GM12874 (cell line): ENCODE results near the gene ARFGEF3.

ENCODE experiments used
- TF ChIP-seq, protein P1 (sequence below): IDR thresholded peaks from 2 replicates; pipeline ENCODE4 v1.5.1; 2011; ENCODE audit warnings: low read depth, mild to moderate bottlenecking, control low read depth, low read length, moderate library complexity; ENCODE audit not compliant: insufficient read depth

The ARFGEF3 gene

DNA sequence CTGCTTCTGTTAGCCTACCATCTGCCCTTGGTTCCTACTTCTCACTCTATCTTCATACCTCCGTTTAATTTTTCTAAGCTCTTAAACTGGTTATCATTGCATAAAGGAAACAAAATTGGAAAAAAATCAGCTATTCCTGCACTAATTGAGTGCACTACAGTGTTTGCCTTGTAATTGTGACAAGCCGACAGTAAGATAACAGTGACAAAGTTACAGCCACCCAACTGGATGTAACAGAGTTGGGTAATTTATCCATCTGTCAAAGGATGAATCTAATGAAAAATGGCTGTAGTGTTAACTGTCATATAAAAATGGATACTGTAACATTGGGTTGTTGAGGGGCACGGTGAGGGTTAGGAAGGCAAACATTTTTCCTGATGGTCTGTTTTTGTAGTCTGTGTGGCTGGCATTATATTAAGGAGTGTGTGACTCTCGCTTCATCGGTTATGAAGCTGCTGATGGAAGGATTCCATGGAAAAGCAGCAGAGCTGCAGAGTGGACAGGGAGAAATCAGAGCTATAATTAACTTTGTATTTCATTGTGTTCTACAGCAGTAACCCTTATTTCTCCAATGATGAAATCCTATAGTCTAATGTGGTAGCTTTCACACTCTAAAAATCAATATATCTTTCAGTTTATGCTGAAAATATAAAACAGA lies 43.8 kb downstream of the ARFGEF3 start:
- TF ChIP-seq, protein P1, sequence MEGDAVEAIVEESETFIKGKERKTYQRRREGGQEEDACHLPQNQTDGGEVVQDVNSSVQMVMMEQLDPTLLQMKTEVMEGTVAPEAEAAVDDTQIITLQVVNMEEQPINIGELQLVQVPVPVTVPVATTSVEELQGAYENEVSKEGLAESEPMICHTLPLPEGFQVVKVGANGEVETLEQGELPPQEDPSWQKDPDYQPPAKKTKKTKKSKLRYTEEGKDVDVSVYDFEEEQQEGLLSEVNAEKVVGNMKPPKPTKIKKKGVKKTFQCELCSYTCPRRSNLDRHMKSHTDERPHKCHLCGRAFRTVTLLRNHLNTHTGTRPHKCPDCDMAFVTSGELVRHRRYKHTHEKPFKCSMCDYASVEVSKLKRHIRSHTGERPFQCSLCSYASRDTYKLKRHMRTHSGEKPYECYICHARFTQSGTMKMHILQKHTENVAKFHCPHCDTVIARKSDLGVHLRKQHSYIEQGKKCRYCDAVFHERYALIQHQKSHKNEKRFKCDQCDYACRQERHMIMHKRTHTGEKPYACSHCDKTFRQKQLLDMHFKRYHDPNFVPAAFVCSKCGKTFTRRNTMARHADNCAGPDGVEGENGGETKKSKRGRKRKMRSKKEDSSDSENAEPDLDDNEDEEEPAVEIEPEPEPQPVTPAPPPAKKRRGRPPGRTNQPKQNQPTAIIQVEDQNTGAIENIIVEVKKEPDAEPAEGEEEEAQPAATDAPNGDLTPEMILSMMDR = no peak

DNA sequence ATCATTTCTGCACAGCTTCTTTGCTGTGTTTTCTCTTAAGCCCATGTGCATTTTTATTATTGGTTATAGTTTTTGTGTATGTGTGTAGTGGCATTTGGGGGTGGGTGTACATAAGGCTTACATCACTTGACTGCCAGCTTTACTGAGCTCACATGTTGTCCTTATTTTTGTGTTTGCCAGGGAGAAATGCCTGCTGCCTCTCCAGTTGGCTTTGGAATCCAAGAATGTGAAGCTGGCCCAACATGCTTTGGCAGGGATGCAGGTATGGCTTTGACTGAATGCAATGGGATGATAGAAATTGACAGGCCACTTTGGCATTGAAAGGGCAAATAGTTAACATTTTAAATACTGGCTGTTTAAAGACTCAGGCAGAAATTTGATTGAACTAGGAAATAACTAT lies 45.1 kb downstream of the ARFGEF3 start:
- TF ChIP-seq, protein P1 = no peak

DNA sequence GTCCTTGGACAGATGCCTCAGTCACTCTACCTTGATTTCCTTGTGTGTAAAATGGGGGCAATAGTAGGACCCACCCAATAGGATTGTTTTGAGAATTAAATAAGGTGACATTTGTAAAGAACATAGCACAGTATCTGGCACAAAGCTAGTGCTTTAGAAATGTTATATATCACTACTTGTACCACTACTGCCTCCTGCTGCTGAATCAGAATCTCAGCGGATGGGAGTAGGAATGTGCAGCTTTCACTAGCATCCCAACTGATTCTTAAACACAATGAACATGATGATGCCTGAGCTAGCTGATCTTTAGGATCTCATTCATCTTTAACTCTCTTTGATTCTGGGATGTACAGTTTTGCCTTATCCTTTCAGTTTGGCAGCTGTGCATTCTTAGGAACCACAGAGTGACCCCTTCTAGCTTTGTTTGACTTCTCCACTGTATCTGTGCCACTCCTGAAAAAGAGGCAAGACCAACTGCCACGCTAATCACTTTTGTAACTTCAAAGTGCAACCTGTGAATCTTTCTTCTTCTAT lies 49.4 kb downstream of the ARFGEF3 start:
- TF ChIP-seq, protein P1 = no peak

DNA sequence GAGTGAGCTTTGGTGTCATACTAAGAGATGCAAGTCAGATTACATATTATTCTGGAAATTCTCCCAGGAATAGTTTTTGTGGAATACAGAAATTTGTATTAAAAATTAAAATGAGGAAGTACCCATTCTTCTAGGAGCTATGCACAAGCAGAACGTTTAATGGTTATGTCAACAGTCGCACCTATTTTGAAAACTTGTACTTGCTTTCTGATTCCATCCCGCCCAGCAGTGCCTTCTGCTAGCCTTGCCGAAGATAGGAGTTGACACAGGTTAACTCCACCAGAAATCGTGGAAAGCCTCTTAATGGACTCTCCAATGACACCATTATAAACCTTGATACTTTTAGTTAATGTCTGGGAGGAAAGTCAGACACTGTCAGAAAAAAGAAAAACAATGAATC lies 49.9 kb downstream of the ARFGEF3 start:
- TF ChIP-seq, protein P1 = no peak

DNA sequence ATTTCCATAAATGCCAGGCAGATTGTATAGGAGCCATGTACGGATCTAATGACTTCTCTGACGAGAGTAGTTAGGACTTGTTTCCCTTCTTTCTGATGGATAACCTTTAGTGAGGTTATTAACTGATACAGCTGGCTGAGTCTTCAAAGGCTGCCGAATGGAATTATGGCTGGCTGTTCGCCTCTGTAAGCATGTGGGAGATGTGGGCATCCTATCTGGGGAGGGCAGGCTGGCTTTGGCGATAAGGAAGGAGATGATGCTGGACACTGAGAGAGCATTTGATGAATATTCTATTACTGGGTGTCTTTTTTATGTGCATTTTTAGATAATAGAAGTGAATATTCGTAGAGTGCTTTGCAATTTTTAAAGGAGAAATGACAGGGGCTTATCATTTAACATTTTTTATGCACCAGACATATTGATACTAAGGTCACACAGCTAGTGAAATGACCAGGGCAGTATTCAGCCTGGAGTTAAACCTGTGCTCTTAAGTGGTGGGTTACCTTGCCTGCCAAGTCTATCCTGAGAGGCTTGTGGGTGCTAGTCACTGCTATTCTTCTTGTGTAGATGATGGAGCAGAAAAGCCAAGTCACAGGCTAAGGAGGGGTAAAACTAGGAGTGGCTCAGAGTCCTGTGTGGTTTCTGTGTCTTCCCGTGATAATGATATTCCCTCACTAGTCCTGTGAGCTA lies 53.5 kb downstream of the ARFGEF3 start:
- TF ChIP-seq, protein P1 = no peak

DNA sequence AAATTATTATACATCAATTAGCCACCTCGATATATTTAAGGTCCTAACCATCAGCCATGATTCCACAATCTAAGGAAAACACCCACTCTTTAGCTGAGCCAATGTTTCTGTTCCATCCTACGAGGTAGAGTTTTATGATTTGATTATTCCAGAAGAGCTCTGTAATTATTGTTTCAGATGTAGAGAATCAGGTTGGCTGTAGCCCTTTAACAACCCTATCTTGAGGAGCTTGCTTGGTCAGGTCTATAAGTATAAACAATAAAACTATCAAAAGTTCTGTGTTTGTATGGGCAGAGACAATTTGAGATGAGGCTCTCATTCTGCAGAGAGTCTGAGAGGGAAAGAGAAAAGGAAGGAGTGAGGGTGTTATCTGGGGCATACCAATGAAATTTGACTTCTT lies 56.7 kb downstream of the ARFGEF3 start, which contains the start of gene PBOV1:
TSS of gene PBOV1 (minus strand) at position 43 of the 400 bp plus-strand sequence. CDS start 96 bp downstream, outside the sequence.
- TF ChIP-seq, protein P1 = no peak

DNA sequence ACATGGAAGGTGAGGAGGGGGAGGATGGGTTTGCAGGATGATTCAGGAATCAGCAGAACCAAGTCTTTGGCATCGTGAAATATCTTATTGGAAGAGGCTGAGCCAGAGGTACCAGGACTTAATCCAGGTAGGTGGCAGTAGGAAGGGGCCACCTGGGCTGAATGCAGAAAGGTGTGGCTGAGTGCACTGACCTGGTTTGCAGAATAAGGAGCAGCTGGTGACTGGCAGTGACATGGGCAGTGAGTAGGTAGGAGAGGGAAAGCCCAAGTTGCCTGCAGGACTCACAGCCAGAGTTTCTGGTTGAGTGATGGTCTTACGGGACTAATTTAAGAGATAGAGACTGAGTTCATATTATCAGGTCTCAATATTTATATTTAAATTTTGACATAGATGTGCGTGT lies 57.7 kb downstream of the ARFGEF3 start:
- TF ChIP-seq, protein P1 = no peak
